Erythroblast (primary cell): ENCODE measurements around the gene PSMC6.
"Not testable (repeated sequence)": the region's sequence is repeated elsewhere in the genome, so short reads cannot be mapped to it uniquely, and the experiment has no call there.

Experiments used
- DNase-seq, 2 experiments: peaks; one replicate each; lab custom pipeline; 2025; lab: John Stamatoyannopoulos, UW
- GATA1 ChIP-seq: IDR thresholded peaks from 2 replicates; pipeline ENCODE4 v1.6.1; 2011; ENCODE audit warnings: low read depth, mild to moderate bottlenecking, control low read depth, low read length, moderate library complexity
- POLR2A ChIP-seq: IDR thresholded peaks from 2 replicates; pipeline ENCODE4 v1.6.1; 2011; ENCODE audit warnings: mild to moderate bottlenecking, low read length

PSMC6 gene

GRCh38 chr14:52694761-52695480, 12.1 kb upstream of the PSMC6 start:
- TF ChIP-seq GATA1: no peak
- TF ChIP-seq POLR2A: peak; percentile 6
- DNase-seq: peak; percentile 53 to 58

GRCh38 chr14:52695481-52696091, 11.4 kb upstream of the PSMC6 start, which contains the start of gene ERO1A:
Gene ERO1A (minus strand): TSS chr14:52695558. CDS start chr14:52695481, 77 bp downstream.
- TF ChIP-seq GATA1: no peak
- peak; percentile 31 for TF ChIP-seq POLR2A
- peak; percentile 73 to 81 for DNase-seq

GRCh38 chr14:52700701-52701172, 6.3 kb upstream of the PSMC6 start:
- TF ChIP-seq POLR2A: no peak
- no peak for TF ChIP-seq GATA1
- no peak for DNase-seq

- TF ChIP-seq POLR2A (no peak), GATA1 (no peak)
- no peak for DNase-seq
Measured at GRCh38 chr14:52701223-52701622, 5.8 kb upstream of the PSMC6 start.

GRCh38 chr14:52703225-52703624, 3.8 kb upstream of the PSMC6 start:
- DNase-seq: peak in 1 of 2 experiments; percentile 28
- TF ChIP-seq GATA1: no peak

GRCh38 chr14:52703664-52704063, 3.3 kb upstream of the PSMC6 start:
- TF ChIP-seq POLR2A (no peak), GATA1 (no peak)
- no peak for DNase-seq

- TF ChIP-seq POLR2A (no peak), GATA1 (no peak)
Measured at GRCh38 chr14:52706286-52706685, 714 bp upstream of the PSMC6 start.

GRCh38 chr14:52711666-52712065, 4.7 kb downstream of the PSMC6 start:
- TF ChIP-seq GATA1: no peak
- TF ChIP-seq POLR2A: no peak
- no peak for DNase-seq

More at GRCh38 chr14:52706286-52706685, 714 bp upstream of the PSMC6 start:
- DNase-seq: peak; percentile 68 to 80

GRCh38 chr14:52716155-52716554, 9.2 kb downstream of the PSMC6 start:
- TF ChIP-seq POLR2A: no peak
- TF ChIP-seq GATA1: no peak
- DNase-seq: no peak

GRCh38 chr14:52723514-52724359, 16.7 kb downstream of the PSMC6 start:
- TF ChIP-seq POLR2A (no peak), GATA1 (no peak)

GRCh38 chr14:52724360-52724644, 17.3 kb downstream of the PSMC6 start:
- TF ChIP-seq POLR2A: no peak
- TF ChIP-seq GATA1: no peak
- DNase-seq: no peak

More at GRCh38 chr14:52723514-52724359, 16.7 kb downstream of the PSMC6 start:
- no peak for DNase-seq

GRCh38 chr14:52727509-52727908, 20.5 kb downstream of the PSMC6 start:
- not testable (repeated sequence) for DNase-seq

- not testable (repeated sequence) for DNase-seq
Measured at GRCh38 chr14:52729035-52729434, 22.0 kb downstream of the PSMC6 start.

GRCh38 chr14:52729585-52729924, 22.6 kb downstream of the PSMC6 start:
- no peak for TF ChIP-seq POLR2A
- no peak for TF ChIP-seq GATA1

More at GRCh38 chr14:52729585-52729924, 22.6 kb downstream of the PSMC6 start:
- no peak for DNase-seq
